GM18499 (cell line): ENCODE data around the gene NAE1.

ENCODE experiments used
- ATAC-seq: cut with Tn5 transposase; IDR thresholded peaks from one replicate; pipeline ENCODE4 v1.9.1; 2021; ENCODE audit warnings: moderate number of reproducible peaks; ENCODE audit not compliant: insufficient read depth, unreplicated experiment

NAE1 gene

DNA sequence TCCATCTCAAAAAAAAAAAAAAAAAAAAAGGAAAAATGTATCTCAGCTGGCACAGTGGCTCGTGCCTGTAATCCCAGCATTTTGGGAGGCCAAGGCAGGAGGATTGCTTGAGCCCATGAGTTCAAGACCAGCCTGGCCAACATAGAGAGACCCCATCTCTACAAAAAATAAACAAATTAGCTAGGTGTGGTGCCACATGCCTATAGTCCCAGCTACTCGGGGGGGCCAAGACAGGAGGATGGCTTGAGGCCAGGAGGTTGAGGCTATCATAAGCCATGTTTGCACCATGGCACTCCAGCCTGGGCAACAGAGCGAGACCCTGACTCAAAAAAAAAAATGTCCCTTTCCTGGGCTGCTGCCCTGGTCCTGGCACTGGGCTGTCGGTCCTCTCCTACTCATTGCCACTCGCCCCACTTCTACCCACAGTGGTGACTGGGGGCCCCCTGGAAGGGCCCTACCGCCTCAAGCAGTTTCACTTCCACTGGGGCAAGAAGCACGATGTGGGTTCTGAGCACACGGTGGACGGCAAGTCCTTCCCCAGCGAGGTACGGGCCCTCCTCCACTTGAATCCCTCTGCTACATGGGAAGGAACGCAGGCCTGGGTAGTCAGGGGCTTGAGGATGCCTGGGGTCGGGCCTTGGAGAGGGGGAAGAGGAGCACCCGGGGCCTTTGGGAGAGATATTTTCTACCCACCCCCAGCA is 19.5 kb upstream of the NAE1 start:
- no peak for ATAC-seq

DNA sequence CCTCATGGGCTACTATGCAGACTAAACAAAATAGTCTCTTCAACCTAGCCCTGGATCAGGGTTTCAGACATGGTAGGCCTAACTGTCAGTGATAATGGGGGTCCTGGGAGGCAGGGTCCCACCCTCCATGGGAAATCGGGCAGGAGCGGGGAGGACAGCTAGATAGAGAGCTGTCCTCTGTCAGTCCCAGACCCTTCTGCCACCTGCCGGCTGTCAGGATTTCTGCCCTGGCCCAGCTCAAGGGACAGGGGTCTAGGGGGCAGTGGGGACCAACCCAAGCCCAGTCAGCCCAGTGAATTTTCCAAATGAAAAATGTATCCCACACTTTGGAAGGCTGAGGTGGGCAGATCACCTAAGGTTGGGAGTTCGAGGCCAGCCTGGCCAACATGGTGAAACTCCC is 18.8 kb upstream of the NAE1 start:
- ATAC-seq, result no peak

DNA sequence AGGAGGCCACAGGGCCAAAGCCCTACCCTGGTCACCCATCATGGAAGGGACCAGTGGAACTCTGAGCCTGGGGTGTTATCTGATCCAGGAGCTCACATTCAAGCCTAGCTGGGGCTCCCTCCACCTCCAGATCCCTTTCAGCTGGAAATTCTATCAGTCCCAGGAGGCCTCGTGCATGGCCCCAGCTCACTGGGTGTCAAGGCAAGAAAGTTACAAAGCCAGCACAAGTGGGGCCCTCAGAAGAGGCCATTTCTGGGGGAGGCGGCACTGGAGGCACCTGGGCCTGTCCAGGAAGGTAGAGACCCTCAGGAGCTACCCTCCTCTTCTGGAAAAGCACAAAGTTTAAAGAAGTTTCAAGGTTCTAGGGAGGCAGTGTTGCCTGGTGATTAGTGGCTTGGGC is 18.2 kb upstream of the NAE1 start:
- ATAC-seq, result no peak

DNA sequence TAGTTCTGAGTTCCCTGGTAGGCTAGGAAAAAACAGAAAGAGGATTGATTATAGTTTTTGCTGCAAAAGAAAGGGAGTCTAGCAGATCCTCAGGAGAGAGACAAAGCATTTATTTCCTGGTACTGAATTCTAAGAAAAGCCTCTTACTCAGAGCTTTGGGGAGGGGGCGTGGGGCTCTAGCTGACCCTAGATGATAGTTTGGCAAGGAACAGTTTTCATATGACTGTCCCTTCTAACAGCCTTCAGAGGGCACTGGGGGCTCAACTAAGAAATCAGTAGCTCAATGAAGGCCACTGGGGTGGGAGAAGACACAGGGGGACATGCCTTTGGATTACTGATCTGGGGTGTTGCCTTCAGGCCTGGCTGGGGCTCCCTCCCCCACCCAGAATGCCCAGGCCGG is 17.4 kb upstream of the NAE1 start:
- ATAC-seq, result no peak

GRCh38 chr16:66847533-66848067 is 16.8 kb upstream of the NAE1 start:
- ATAC-seq, result no peak

GRCh38 chr16:66846831-66847230 is 16.1 kb upstream of the NAE1 start:
- ATAC-seq, result no peak

- no peak for ATAC-seq
Observed at GRCh38 chr16:66846266-66846665, 15.5 kb upstream of the NAE1 start.

DNA sequence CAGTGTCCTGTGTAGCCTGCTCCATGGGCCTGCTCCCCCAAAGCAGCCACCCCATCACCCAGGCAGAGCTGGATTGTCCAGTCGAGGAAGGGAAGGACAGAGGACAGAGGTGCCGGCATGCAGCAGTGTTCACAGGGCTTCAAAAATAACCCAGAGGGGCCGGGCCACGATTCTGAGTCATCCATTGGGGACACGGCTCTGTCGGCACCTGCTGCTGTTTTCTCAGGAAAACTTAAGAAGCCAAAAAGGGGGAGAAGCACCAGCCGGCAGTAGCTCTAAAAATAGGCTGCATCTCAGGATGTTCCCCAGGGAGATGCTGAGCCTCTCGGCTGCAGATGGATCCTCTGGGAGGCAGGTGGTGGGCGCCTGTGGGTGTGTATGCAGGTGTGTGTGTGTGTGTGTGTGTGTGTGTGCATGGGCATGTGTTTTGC is 15.0 kb upstream of the NAE1 start:
- no peak for ATAC-seq

DNA sequence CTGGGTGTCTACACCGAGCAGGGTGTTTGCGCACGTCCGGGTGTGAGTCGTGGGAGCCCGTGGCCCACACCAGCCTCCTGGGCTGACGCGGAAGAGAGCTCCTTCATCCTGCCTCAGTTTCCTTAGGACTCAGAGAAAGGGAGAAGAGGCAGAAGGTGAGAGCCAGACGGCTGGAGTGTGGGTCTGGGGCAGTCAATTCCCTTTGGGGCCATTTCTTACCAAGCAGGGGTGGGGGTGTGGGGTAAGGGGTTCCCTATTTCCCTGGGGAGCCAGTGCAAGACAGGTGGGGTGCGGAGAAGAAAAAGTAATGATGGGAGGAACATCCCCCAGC is 14.3 kb upstream of the NAE1 start:
- ATAC-seq, result no peak

DNA sequence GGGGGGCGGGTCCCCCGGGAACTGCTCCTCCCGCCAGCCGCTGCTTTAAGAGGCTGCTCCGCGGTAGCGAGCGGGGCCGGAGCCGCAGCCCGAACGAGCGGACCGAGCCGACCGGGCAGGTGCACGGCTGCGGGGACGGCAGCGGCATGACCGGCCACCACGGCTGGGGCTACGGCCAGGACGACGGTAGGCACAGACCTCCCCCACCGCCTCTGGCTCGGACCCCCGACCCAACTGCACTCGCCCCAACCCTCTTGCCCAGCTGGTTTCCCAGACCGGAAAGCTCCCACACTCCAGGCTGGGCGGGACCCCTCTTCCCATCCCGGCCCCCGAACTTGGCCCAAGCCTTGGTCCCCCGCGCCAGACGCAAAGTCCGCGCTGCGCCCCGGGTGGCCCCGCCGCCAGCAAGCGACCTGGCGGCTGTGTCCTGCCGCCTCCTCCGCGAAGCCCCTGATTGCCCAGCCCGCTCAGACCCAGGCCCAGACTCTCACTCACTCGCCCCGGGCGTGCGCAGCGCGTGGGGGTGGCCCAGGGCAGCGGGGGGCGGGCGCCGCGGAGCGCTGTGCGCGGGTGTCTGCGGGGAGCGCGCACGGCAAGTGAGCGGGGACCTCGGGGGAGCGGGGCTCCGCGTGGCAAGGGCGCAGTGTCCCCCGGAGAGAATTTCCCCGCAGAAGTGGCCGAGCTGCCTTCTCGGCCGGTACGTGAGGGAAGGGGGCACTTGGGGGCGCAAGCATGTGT is 13.7 kb upstream of the NAE1 start, which contains the start of gene CA7:
Gene CA7, plus strand, starts transcription at position 73 of the 738 bp plus-strand sequence. Its CDS starts 74 bp downstream, at position 147.
- ATAC-seq, result no peak

GRCh38 chr16:66844009-66844341 is 13.2 kb upstream of the NAE1 start:
- no peak for ATAC-seq

GRCh38 chr16:66843191-66843590 is 12.4 kb upstream of the NAE1 start:
- no peak for ATAC-seq

DNA sequence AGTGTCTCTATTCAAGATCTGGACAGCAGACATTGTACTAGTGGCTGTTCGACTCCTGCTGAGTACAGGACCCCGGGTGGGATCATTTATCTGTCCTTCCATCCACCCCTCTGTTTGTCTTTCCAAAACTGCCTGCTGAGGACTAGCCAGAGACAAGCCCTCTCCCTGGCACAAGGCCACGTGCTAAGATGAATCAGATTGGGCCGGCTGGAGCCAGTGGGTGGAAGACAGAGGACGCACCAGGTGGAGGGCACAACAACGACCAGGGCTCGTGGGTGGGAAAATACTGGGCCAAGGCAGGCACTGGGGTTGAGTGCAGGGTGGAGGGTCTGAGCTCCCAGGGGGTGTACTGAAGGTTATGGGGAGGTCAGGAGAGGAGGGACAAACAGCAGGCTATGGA is 12.0 kb upstream of the NAE1 start:
- no peak for ATAC-seq

GRCh38 chr16:66841366-66841765 is 10.6 kb upstream of the NAE1 start:
- ATAC-seq, result no peak

- no peak for ATAC-seq
Observed at GRCh38 chr16:66840883-66841282, 10.1 kb upstream of the NAE1 start.

DNA sequence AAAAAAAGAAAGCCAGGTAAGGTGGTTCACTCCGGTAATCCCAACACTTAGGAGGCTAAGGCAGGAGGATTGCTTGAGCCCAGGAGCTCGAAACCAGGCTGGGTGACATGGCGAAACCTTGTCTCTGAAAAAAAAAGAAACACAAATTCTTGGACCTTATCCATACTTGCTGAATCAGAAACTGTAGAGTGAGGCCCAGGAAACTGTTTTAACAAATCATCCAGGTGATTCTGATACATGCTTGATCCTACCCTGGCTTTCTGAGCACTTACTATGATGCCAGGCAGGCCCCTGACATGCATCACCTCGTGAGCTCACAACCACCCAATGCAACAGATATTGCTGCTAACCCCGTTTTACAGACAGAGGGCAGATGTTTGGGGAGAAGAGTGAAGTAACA is 4.0 kb upstream of the NAE1 start:
- no peak for ATAC-seq

GRCh38 chr16:66832661-66833305 is 2.0 kb upstream of the NAE1 start:
- no peak for ATAC-seq

- ATAC-seq, result no peak
Observed at GRCh38 chr16:66832190-66832589, 1.4 kb upstream of the NAE1 start.

GRCh38 chr16:66824006-66824405 is 6.8 kb downstream of the NAE1 start:
- ATAC-seq, result no peak

DNA sequence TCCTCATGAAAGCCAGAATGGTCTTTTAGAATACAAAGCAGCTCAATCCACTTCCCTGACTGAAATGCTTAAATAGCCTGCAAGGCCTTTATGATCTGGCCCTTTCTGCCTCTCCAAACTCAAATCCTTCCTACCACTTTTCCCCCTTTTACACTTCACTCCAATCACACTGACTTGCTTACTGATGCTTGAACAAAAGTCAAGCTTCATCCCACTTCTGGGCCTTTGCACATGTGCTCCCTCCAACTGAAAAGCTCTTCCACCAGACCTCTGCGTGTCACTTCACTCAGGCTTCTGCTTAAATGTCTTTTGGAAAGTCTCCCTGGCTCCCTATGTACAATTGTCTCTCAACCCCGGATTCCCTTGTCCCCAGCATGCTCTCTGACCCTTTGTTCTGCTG is 16.0 kb downstream of the NAE1 start:
- no peak for ATAC-seq

DNA sequence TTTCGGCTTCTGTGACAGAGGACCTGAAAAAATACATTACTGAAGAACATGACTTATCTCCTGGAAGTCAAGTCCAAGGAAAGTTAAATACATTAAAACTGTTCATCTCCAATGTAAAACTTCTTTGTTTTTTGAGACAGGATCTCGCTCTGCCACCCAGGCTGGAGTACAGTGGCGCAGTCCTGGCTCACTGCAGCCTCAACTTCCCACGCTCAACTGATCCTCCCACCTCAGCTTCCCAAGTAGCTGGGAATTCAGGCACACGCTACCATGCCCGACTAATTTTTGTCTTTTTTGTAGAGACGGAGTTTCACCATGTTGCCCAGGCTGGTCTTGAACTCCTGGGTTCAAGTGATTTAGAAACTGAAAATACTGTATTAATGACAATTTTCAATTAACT is 19.7 kb downstream of the NAE1 start:
- ATAC-seq, result no peak
